ENCODE results near the gene KLF3.

GRCh38 chr4:38673130-38673978, 9.4 kb downstream of the KLF3 start:
- no peak for TF ChIP-seq EZH2phosphoT487 (IDR thresholded peaks at IDR 0.05; ENCODE audit: insufficient read depth, low read depth)
- no peak for TF ChIP-seq EZH2 (IDR thresholded peaks at IDR 0.05; ENCODE audit: insufficient read depth, poor library complexity, severe bottlenecking)
